Measurements from ENCODE around the gene TM4SF1. TPM values are rescaled to one million over a fixed set of nuclear protein-coding genes. Genes with fewer than 3 reads are reported as not detected.

The TM4SF1 gene
- total RNA-seq, 1 donor from 2014 or later: 0.97 TPM

DNA sequence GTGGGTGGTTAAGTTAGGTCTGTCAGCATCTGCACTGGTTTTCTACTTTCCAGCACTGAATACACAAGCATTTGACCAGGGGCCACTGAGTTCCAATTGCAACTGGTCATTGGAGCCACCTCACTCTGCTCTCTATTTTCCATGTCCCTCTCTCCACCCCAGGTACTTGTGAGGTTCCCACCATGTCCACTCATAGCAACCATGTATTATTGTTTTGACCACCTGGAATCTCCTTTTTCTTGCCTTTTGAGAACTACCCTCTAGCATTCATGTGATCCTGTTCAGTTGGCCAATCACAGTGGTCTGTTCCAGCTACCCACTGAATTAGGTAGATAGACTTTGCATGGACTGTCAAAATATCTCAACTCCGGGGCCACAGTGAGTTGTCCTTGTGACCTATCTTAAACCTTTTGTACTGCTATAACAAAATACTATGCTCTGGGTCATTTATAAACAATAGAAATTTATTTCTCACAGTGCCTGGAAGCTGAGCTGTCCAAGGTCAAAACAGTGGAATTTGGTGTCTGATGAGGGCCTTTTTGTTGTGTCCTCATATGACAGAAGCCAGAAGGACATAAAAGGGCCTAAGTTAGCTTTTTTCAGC is 23.8 kb downstream of the TM4SF1 start:
- Mint-ChIP-seq H3K9me3 (ENCODE audit: unreplicated experiment) (no peaks in the 10 kb centered on the region), H3K4me3 (ENCODE audit: unreplicated experiment) (no peak overlapping the region), H3K27ac (ENCODE audit: unreplicated experiment) (no peak overlapping the region), H3K4me1 (ENCODE audit: unreplicated experiment) (peaks cover 6% of the 10 kb centered on the region), H3K36me3 (ENCODE audit: low read depth, unreplicated experiment) (no peaks in the 10 kb centered on the region), H3K27me3 (ENCODE audit: unreplicated experiment) (peaks cover 1% of the 10 kb centered on the region)
- TF ChIP-seq, protein P1, sequence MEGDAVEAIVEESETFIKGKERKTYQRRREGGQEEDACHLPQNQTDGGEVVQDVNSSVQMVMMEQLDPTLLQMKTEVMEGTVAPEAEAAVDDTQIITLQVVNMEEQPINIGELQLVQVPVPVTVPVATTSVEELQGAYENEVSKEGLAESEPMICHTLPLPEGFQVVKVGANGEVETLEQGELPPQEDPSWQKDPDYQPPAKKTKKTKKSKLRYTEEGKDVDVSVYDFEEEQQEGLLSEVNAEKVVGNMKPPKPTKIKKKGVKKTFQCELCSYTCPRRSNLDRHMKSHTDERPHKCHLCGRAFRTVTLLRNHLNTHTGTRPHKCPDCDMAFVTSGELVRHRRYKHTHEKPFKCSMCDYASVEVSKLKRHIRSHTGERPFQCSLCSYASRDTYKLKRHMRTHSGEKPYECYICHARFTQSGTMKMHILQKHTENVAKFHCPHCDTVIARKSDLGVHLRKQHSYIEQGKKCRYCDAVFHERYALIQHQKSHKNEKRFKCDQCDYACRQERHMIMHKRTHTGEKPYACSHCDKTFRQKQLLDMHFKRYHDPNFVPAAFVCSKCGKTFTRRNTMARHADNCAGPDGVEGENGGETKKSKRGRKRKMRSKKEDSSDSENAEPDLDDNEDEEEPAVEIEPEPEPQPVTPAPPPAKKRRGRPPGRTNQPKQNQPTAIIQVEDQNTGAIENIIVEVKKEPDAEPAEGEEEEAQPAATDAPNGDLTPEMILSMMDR (IDR thresholded peaks at IDR 0.05; ENCODE audit: unreplicated experiment): no peak
- DNase-seq (ENCODE audit: low spot score): no peak

DNA sequence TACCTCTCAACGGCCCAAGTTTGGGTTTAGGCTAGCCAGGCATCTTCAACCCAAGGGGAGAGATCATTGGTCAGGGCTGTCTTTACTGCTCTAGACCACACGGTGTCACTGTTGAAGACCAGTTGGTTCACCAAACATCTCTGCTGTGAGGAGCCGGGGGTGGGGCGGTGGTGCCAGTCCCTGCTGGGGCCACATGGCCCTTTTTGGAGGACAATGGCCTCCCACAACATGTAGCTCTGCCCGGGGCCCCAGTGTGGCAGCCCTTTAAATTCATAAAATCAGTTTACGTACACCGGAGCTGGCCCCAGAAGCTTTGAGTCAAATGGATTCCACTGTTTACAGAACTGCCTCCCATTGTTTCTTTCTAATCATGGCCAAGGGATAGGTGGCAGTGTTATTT is 24.9 kb downstream of the TM4SF1 start:
- peak; percentile 62 for DNase-seq (ENCODE audit: low spot score)
- peaks cover 6% of the 10 kb centered on the region for H3K4me1 Mint-ChIP-seq (ENCODE audit: unreplicated experiment)
- peaks cover 1% of the 10 kb centered on the region for H3K27me3 Mint-ChIP-seq (ENCODE audit: unreplicated experiment)

DNA sequence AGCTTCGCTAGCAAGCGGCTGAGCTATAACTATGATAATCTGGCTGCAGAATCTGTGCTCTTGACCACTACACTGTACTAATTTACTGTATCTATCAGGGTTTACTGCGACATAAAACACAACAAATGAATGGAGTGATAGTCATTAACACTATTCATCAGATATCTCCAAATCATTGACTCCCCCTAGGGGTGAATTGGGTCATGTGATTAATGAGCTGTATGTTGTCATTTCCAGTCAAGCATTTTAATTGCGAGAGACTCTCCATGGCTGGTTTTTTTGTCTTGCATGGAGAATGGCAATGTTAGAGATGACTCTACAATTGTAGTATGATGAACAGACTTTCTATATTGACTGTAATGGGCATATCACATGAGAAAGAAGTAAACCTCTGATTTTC is 33.5 kb downstream of the TM4SF1 start:
- no peak for DNase-seq (ENCODE audit: low spot score)
- no peaks in the 10 kb centered on the region for H3K36me3 Mint-ChIP-seq (ENCODE audit: low read depth, unreplicated experiment)
- TF ChIP-seq, protein P1 (IDR thresholded peaks at IDR 0.05; ENCODE audit: unreplicated experiment): peak; percentile 55
- no peaks in the 10 kb centered on the region for H3K27me3 Mint-ChIP-seq (ENCODE audit: unreplicated experiment)
- H3K4me3 Mint-ChIP-seq (ENCODE audit: unreplicated experiment): no peak overlapping the region
- peaks cover 34% of the 10 kb centered on the region for H3K4me1 Mint-ChIP-seq (ENCODE audit: unreplicated experiment)
- H3K9me3 Mint-ChIP-seq (ENCODE audit: unreplicated experiment): no peaks in the 10 kb centered on the region
- H3K27ac Mint-ChIP-seq (ENCODE audit: unreplicated experiment): no peak overlapping the region

More for the DNA sequence above, 24.9 kb downstream of the TM4SF1 start:
- Mint-ChIP-seq H3K27ac (ENCODE audit: unreplicated experiment) (peak overlapping the region; percentile 67), H3K36me3 (ENCODE audit: low read depth, unreplicated experiment) (no peaks in the 10 kb centered on the region), H3K4me3 (ENCODE audit: unreplicated experiment) (no peak overlapping the region), H3K9me3 (ENCODE audit: unreplicated experiment) (no peaks in the 10 kb centered on the region)
- TF ChIP-seq, protein P1 (IDR thresholded peaks at IDR 0.05; ENCODE audit: unreplicated experiment): peak; percentile 75

DNA sequence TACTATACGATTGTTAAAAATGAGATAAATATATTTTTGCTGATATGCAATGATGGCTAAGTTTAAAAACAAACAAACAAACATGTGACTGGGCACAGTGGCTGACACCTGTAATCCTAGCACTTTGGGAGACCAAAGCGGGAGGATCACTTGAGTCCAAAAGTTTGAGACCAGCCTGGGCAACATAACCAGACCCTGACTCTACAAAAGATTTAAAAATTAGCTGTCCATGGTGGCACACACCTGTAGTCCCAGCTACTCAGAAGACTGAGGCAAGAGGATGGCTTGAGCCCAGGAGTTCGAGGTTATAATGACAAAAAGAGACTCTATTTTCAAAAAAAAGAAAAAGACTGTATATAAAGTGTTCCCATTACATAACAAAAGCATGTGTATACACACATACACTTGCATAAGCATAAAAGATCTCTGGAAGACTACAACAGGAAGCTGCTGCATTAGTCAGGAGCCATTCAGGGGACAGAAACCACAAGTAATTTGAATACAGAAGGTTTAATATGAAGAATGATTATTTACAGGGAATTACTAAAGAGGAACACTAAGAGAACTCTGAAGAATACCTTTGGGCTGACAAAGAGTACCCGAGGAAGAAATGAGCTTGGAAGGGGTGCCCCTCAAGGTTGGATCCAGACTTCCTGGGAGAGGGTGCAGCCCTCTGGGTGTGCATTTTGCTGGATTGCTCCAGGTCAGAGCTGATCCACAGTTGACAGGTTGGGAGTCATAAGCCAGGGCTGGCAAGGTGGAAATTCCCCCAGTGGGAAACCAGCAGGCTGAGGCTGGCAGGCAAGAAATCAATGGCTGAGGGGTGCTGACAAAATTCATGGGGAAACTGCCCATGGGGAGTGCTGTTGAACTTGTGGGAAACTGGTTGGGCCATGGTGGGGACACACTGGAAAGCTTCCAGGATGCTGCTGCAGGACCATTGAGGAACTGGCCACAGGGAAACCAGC is 34.8 kb downstream of the TM4SF1 start:
- Mint-ChIP-seq H3K4me1 (ENCODE audit: unreplicated experiment) (peaks cover 34% of the 10 kb centered on the region), H3K36me3 (ENCODE audit: low read depth, unreplicated experiment) (no peaks in the 10 kb centered on the region), H3K4me3 (ENCODE audit: unreplicated experiment) (no peak overlapping the region), H3K27ac (ENCODE audit: unreplicated experiment) (no peak overlapping the region), H3K27me3 (ENCODE audit: unreplicated experiment) (no peaks in the 10 kb centered on the region), H3K9me3 (ENCODE audit: unreplicated experiment) (no peaks in the 10 kb centered on the region)
- no peak for DNase-seq (ENCODE audit: low spot score)
- TF ChIP-seq, protein P1 (IDR thresholded peaks at IDR 0.05; ENCODE audit: unreplicated experiment): no peak
